SK-N-SH treated with all-trans-retinoic acid at 6 μM for 48 hours (cell line): Measurements from ENCODE around the gene HDDC2.

Experiments
- ATAC-seq: fragments of 200-7000 bp; cut with Tn5 transposase; 3 replicates; pipeline ENCODE4 v1.9.1; 2020; ENCODE audit warnings: mild to moderate bottlenecking, moderate library complexity
- ARNTL ChIP-seq: fragments of 450-650 bp; formaldehyde crosslinking; IDR thresholded peaks from 2 replicates; pipeline ENCODE4 v1.5.0; 2020; ENCODE audit warnings: low read depth, mild to moderate bottlenecking, moderate library complexity, borderline replicate concordance
- BACH2 ChIP-seq: fragments of 250-450 bp; sonication (Bioruptor Pico); IDR thresholded peaks from 2 replicates; pipeline ENCODE4 v1.9.0; 2021; ENCODE audit warnings: mild to moderate bottlenecking, borderline replicate concordance
- CSDC2 ChIP-seq: fragments of 250-450 bp; sonication (Bioruptor Pico); IDR thresholded peaks from 2 replicates; pipeline ENCODE4 v1.5.0; 2020; ENCODE audit warnings: mild to moderate bottlenecking, moderate library complexity
- ESRRG ChIP-seq: fragments of 250-450 bp; sonication (Bioruptor Pico); IDR thresholded peaks from 2 replicates; pipeline ENCODE4 v1.6.1; 2021; ENCODE audit warnings: mild to moderate bottlenecking
- GLIS3 ChIP-seq: fragments of 250-450 bp; sonication (Bioruptor Pico); IDR thresholded peaks from 2 replicates; pipeline ENCODE4 v1.5.0; 2020; ENCODE audit warnings: mild to moderate bottlenecking, moderate library complexity
- ISL1 ChIP-seq: fragments of 250-450 bp; sonication (Bioruptor Pico); IDR thresholded peaks from 2 replicates; pipeline ENCODE4 v2.1.2; 2022; ENCODE audit warnings: mild to moderate bottlenecking, moderate library complexity
- OSR1 ChIP-seq: fragments of 250-450 bp; sonication (Bioruptor Pico); IDR thresholded peaks from 2 replicates; pipeline ENCODE4 v1.8.0; 2022; ENCODE audit warnings: moderate library complexity, mild to moderate bottlenecking, inconsistent platforms
- PPARA ChIP-seq: fragments of 250-450 bp; sonication (Bioruptor Pico); IDR thresholded peaks from 2 replicates; pipeline ENCODE4 v1.5.0; 2020; ENCODE audit warnings: mild to moderate bottlenecking, borderline replicate concordance
- RARB ChIP-seq: fragments of 250-450 bp; sonication (Bioruptor Pico); IDR thresholded peaks from 2 replicates; pipeline ENCODE4 v1.8.0; 2021; ENCODE audit warnings: mild to moderate bottlenecking, moderate library complexity
- SNAI2 ChIP-seq: fragments of 250-450 bp; sonication (Bioruptor Pico); IDR thresholded peaks from 2 replicates; pipeline ENCODE4 v1.5.0; 2020; ENCODE audit warnings: mild to moderate bottlenecking, moderate library complexity
- TCF4 ChIP-seq: fragments of 250-450 bp; sonication (Bioruptor Pico); IDR thresholded peaks from 2 replicates; pipeline ENCODE4 v1.8.0; 2021; ENCODE audit warnings: mild to moderate bottlenecking, moderate library complexity, borderline replicate concordance
- TOX ChIP-seq: fragments of 250-450 bp; sonication (Bioruptor Pico); IDR thresholded peaks from 2 replicates; pipeline ENCODE4 v1.8.0; 2021; ENCODE audit warnings: mild to moderate bottlenecking, moderate library complexity, borderline replicate concordance
- ZFP30 ChIP-seq: fragments of 450-650 bp; formaldehyde crosslinking; IDR thresholded peaks from 2 replicates; pipeline ENCODE4 v1.5.0; 2022; ENCODE audit warnings: mild to moderate bottlenecking, moderate library complexity
- ZNF565 ChIP-seq: fragments of 450-650 bp; formaldehyde crosslinking; conservative IDR thresholded peaks from 2 replicates; pipeline ENCODE4 v1.5.0; 2020; ENCODE audit warnings: low read depth, mild to moderate bottlenecking, moderate library complexity
- ZNF70 ChIP-seq: fragments of 450-650 bp; formaldehyde crosslinking; IDR thresholded peaks from 2 replicates; pipeline ENCODE4 v1.5.0; 2020; ENCODE audit warnings: mild to moderate bottlenecking, moderate library complexity
- ZNF8 ChIP-seq: fragments of 450-650 bp; formaldehyde crosslinking; IDR thresholded peaks from 2 replicates; pipeline ENCODE4 v1.5.0; 2020; ENCODE audit warnings: mild to moderate bottlenecking, moderate library complexity
- TF ChIP-seq, protein P1 (sequence below): fragments of 250-450 bp; sonication (Bioruptor Pico); IDR thresholded peaks from 2 replicates; pipeline ENCODE4 v1.5.1; 2020; ENCODE audit warnings: low read depth, mild to moderate bottlenecking, moderate library complexity
- TF ChIP-seq, protein P2 (sequence below): fragments of 250-450 bp; sonication (Bioruptor Pico); IDR thresholded peaks from 2 replicates; pipeline ENCODE4 v1.8.0; 2021; ENCODE audit warnings: low read depth, mild to moderate bottlenecking, moderate library complexity, borderline replicate concordance
- TF ChIP-seq, protein P3 (sequence below): fragments of 250-450 bp; sonication (Bioruptor Pico); IDR thresholded peaks from 2 replicates; pipeline ENCODE4 v1.8.0; 2020; ENCODE audit warnings: mild to moderate bottlenecking, moderate library complexity, borderline replicate concordance
- TF ChIP-seq, protein P4 (sequence below): fragments of 250-450 bp; sonication (Bioruptor Pico); IDR thresholded peaks from 2 replicates; pipeline ENCODE4 v1.5.0; 2020; ENCODE audit warnings: mild to moderate bottlenecking, moderate library complexity
- TF ChIP-seq, protein P5 (sequence below): fragments of 250-450 bp; sonication (Bioruptor Pico); IDR thresholded peaks from 2 replicates; pipeline ENCODE4 v1.5.1; 2021; ENCODE audit warnings: mild to moderate bottlenecking, moderate library complexity

HDDC2 gene

DNA sequence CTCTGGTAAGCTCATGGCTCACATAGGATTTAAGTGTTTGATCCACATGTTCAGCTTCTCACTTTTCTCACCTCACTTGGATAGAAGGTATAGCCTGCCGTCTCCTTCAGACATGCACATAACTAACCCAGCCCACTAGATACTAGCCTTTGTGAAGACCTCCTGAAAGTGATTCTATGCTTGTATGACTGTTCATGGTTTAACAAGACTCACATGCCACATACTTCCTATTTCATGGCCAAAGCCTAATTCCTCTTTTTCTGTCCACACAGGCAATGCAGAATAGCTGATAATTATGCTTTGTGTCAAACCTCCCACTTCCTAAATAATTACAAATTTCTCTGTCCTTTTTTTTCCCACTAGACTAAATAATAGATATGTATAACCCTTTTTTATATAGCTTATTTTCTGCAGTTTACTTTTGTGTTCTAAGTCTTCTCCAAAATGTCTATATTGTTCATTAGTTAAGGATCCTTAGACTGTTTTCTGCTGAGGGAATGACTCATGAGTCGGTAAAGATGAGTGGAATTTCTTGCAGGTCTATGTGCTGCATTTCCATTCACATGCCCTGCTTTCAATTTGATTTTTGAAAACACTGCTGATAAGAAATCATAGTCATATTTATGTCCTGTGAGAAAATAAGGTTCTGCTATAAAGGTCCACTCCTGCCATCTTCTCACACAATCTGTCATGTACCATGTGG lies 43.0 kb downstream of the HDDC2 start:
- no peak for ATAC-seq

DNA sequence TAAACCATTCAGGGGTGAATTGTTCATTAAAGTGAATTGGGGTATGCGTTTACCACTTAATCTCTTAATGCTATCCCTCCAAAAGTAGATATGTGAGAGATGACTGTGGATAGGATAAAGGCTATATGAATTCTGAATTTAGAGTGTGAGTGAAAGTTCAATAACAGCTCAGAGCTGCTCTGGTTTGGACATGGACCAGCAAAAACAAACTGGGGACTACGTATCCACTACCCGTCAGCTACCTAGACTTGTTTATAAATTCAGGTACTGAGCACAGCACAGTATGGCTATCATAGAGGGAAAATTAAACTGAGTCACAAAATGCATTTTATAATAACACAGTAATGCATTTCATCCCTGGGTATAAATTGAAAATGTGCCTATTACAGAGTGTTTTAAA lies 44.4 kb downstream of the HDDC2 start:
- TF ChIP-seq TOX (CRISPR knock-in tag), result no peak
- no peak for TF ChIP-seq ZNF565 (CRISPR knock-in tag)
- TF ChIP-seq, protein P1, sequence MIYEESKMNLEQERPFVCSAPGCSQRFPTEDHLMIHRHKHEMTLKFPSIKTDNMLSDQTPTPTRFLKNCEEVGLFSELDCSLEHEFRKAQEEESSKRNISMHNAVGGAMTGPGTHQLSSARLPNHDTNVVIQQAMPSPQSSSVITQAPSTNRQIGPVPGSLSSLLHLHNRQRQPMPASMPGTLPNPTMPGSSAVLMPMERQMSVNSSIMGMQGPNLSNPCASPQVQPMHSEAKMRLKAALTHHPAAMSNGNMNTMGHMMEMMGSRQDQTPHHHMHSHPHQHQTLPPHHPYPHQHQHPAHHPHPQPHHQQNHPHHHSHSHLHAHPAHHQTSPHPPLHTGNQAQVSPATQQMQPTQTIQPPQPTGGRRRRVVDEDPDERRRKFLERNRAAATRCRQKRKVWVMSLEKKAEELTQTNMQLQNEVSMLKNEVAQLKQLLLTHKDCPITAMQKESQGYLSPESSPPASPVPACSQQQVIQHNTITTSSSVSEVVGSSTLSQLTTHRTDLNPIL (CRISPR knock-in tag), result no peak
- TF ChIP-seq SNAI2 (CRISPR knock-in tag), result no peak
- TF ChIP-seq, protein P2, sequence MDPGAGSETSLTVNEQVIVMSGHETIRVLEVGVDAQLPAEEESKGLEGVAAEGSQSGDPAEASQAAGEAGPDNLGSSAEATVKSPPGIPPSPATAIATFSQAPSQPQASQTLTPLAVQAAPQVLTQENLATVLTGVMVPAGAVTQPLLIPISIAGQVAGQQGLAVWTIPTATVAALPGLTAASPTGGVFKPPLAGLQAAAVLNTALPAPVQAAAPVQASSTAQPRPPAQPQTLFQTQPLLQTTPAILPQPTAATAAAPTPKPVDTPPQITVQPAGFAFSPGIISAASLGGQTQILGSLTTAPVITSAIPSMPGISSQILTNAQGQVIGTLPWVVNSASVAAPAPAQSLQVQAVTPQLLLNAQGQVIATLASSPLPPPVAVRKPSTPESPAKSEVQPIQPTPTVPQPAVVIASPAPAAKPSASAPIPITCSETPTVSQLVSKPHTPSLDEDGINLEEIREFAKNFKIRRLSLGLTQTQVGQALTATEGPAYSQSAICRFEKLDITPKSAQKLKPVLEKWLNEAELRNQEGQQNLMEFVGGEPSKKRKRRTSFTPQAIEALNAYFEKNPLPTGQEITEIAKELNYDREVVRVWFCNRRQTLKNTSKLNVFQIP (CRISPR knock-in tag), result no peak
- TF ChIP-seq, protein P3, sequence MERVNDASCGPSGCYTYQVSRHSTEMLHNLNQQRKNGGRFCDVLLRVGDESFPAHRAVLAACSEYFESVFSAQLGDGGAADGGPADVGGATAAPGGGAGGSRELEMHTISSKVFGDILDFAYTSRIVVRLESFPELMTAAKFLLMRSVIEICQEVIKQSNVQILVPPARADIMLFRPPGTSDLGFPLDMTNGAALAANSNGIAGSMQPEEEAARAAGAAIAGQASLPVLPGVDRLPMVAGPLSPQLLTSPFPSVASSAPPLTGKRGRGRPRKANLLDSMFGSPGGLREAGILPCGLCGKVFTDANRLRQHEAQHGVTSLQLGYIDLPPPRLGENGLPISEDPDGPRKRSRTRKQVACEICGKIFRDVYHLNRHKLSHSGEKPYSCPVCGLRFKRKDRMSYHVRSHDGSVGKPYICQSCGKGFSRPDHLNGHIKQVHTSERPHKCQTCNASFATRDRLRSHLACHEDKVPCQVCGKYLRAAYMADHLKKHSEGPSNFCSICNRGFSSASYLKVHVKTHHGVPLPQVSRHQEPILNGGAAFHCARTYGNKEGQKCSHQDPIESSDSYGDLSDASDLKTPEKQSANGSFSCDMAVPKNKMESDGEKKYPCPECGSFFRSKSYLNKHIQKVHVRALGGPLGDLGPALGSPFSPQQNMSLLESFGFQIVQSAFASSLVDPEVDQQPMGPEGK (CRISPR knock-in tag), result no peak
- TF ChIP-seq TCF4 (CRISPR knock-in tag), result no peak
- TF ChIP-seq PPARA (CRISPR knock-in tag), result no peak
- TF ChIP-seq ISL1 (CRISPR knock-in tag), result no peak
- no peak for TF ChIP-seq GLIS3 (CRISPR knock-in tag)
- TF ChIP-seq, protein P4, sequence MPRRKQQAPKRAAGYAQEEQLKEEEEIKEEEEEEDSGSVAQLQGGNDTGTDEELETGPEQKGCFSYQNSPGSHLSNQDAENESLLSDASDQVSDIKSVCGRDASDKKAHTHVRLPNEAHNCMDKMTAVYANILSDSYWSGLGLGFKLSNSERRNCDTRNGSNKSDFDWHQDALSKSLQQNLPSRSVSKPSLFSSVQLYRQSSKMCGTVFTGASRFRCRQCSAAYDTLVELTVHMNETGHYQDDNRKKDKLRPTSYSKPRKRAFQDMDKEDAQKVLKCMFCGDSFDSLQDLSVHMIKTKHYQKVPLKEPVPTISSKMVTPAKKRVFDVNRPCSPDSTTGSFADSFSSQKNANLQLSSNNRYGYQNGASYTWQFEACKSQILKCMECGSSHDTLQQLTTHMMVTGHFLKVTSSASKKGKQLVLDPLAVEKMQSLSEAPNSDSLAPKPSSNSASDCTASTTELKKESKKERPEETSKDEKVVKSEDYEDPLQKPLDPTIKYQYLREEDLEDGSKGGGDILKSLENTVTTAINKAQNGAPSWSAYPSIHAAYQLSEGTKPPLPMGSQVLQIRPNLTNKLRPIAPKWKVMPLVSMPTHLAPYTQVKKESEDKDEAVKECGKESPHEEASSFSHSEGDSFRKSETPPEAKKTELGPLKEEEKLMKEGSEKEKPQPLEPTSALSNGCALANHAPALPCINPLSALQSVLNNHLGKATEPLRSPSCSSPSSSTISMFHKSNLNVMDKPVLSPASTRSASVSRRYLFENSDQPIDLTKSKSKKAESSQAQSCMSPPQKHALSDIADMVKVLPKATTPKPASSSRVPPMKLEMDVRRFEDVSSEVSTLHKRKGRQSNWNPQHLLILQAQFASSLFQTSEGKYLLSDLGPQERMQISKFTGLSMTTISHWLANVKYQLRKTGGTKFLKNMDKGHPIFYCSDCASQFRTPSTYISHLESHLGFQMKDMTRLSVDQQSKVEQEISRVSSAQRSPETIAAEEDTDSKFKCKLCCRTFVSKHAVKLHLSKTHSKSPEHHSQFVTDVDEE (CRISPR knock-in tag), result no peak
- no peak for TF ChIP-seq BACH2
- no peak for TF ChIP-seq ZFP30 (CRISPR knock-in tag)
- TF ChIP-seq ARNTL (CRISPR knock-in tag), result no peak
- TF ChIP-seq CSDC2, result no peak
- no peak for TF ChIP-seq OSR1 (CRISPR knock-in tag)
- TF ChIP-seq ESRRG (CRISPR knock-in tag), result no peak
- no peak for TF ChIP-seq RARB (CRISPR knock-in tag)
- no peak for TF ChIP-seq ZNF8 (CRISPR knock-in tag)
- TF ChIP-seq ZNF70 (CRISPR knock-in tag), result no peak
- TF ChIP-seq, all 23 proteins: peak for 0
- ATAC-seq, result no peak

More for the DNA sequence above, 43.0 kb downstream of the HDDC2 start:
- TF ChIP-seq, protein P3 (CRISPR knock-in tag), result no peak
- TF ChIP-seq ISL1 (CRISPR knock-in tag), result no peak

DNA sequence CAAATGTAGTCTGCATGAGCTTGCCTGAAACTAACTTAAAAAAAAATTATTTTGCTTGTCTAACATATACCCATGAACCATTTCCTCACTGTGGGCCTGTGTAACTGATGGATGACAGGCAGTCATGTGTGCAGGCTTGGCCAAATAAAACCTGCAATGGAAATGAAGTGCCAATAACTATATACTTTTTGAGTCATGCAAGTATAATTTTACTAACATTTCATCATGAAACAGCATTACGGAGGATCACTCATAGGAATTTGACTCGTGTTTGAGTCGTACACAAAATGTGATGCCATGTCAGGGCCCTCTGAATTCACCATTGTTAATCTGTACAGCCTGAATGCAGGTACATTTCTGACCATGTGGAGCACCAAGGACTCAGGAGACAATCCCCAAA lies 46.6 kb downstream of the HDDC2 start:
- no peak for ATAC-seq
- TF ChIP-seq, protein P4 (CRISPR knock-in tag), result no peak
- TF ChIP-seq ZFP30 (CRISPR knock-in tag), result no peak
- TF ChIP-seq, protein P5, sequence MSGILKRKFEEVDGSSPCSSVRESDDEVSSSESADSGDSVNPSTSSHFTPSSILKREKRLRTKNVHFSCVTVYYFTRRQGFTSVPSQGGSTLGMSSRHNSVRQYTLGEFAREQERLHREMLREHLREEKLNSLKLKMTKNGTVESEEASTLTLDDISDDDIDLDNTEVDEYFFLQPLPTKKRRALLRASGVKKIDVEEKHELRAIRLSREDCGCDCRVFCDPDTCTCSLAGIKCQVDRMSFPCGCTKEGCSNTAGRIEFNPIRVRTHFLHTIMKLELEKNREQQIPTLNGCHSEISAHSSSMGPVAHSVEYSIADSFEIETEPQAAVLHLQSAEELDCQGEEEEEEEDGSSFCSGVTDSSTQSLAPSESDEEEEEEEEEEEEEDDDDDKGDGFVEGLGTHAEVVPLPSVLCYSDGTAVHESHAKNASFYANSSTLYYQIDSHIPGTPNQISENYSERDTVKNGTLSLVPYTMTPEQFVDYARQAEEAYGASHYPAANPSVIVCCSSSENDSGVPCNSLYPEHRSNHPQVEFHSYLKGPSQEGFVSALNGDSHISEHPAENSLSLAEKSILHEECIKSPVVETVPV (CRISPR knock-in tag), result no peak
- no peak for TF ChIP-seq CSDC2
- no peak for TF ChIP-seq ZNF565 (CRISPR knock-in tag)
- TF ChIP-seq TCF4 (CRISPR knock-in tag), result no peak
- TF ChIP-seq, protein P3 (CRISPR knock-in tag), result no peak
- no peak for TF ChIP-seq ESRRG (CRISPR knock-in tag)
